GM23338 (cell line): ENCODE data around the gene IL17C. TPM values are rescaled to one million over a fixed set of nuclear protein-coding genes. Genes with fewer than 3 reads are reported as not detected.

Source experiments
- ATAC-seq: fragments of 200-7000 bp; cut with Tn5 transposase; 3 replicates; pipeline ENCODE4 v1.9.1; 2020
- DNase-seq: peaks from one replicate; pipeline ENCODE4 v3.0.0-alpha.2; 2015; ENCODE audit warnings: low spot score
- H2AFZ ChIP-seq: fragments of 200-600 bp; sonication (generic); 2 replicates; pipeline ENCODE4 v1.8.0; 2016; ENCODE audit warnings: antibody characterized with exemption, mild to moderate bottlenecking, moderate library complexity
- H3F3A ChIP-seq: fragments of 200-600 bp; sonication (generic); replicated peaks from 2 replicates; pipeline ENCODE4 v1.8.0; 2017; ENCODE audit warnings: antibody characterized with exemption, mixed run types, low read depth
- H3K27ac ChIP-seq: fragments of 200-600 bp; sonication (generic); 2 replicates; pipeline ENCODE4 v1.6.1; 2016; ENCODE audit warnings: low read depth
- H3K27me3 ChIP-seq: fragments of 200-600 bp; sonication (generic); 2 replicates; pipeline ENCODE4 v1.8.0; 2016; ENCODE audit warnings: mild to moderate bottlenecking, mixed run types, moderate library complexity; ENCODE audit not compliant: insufficient read depth
- H3K36me3 ChIP-seq: fragments of 200-600 bp; sonication (generic); 2 replicates; pipeline ENCODE4 v1.8.0; 2016; ENCODE audit warnings: mild to moderate bottlenecking; ENCODE audit not compliant: insufficient read depth
- H3K4me1 ChIP-seq: fragments of 200-600 bp; sonication (generic); 2 replicates; pipeline ENCODE4 v1.8.0; 2016; ENCODE audit warnings: mild to moderate bottlenecking, moderate library complexity; ENCODE audit not compliant: insufficient read depth
- H3K4me2 ChIP-seq: fragments of 200-600 bp; sonication (generic); 2 replicates; pipeline ENCODE4 v1.7.1; 2017; ENCODE audit warnings: mixed run types
- H3K4me3 ChIP-seq: fragments of 200-600 bp; sonication (generic); 2 replicates; pipeline ENCODE4 v1.6.1; 2016; ENCODE audit warnings: mixed run types
- H3K79me2 ChIP-seq: fragments of 200-600 bp; sonication (generic); replicated peaks from 2 replicates; pipeline ENCODE4 v1.8.0; 2017; ENCODE audit warnings: mild to moderate bottlenecking; ENCODE audit not compliant: insufficient read depth
- H3K9me2 ChIP-seq: fragments of 200-600 bp; sonication (generic); 2 replicates; pipeline ENCODE4 v1.8.0; 2017; ENCODE audit not compliant: insufficient read depth
- H4K20me1 ChIP-seq: fragments of 200-600 bp; sonication (generic); replicated peaks from 2 replicates; pipeline ENCODE4 v1.8.0; 2017; ENCODE audit warnings: mild to moderate bottlenecking; ENCODE audit not compliant: insufficient read depth
- H3K27ac Mint-ChIP-seq: 2 replicates; pipeline ENCODE4 v1.8.0; 2020; ENCODE audit warnings: inconsistent platforms, mild to moderate bottlenecking, moderate library complexity, mixed read lengths
- H3K27me3 Mint-ChIP-seq: 3 replicates; pipeline ENCODE4 v1.8.0; 2022; ENCODE audit warnings: low read depth, mild to moderate bottlenecking, moderate library complexity, mixed read lengths, inconsistent platforms; ENCODE audit not compliant: insufficient read depth, poor library complexity
- H3K36me3 Mint-ChIP-seq: 3 replicates; pipeline ENCODE4 v1.8.0; 2021; ENCODE audit warnings: low read depth, mild to moderate bottlenecking, inconsistent platforms, moderate library complexity, mixed read lengths
- H3K4me1 Mint-ChIP-seq: 3 replicates; pipeline ENCODE4 v1.8.0; 2020; ENCODE audit warnings: mild to moderate bottlenecking, inconsistent platforms, mixed read lengths
- H3K4me3 Mint-ChIP-seq: 3 replicates; pipeline ENCODE4 v1.8.0; 2021; ENCODE audit warnings: moderate library complexity, mild to moderate bottlenecking, inconsistent platforms, mixed read lengths
- H3K9me3 Mint-ChIP-seq: 3 replicates; pipeline ENCODE4 v1.8.0; 2020; ENCODE audit warnings: moderate library complexity, mild to moderate bottlenecking, inconsistent platforms, mixed read lengths
- NANOG ChIP-seq: IDR thresholded peaks from 2 replicates; pipeline ENCODE4 v1.6.1; 2016; ENCODE audit warnings: antibody characterized with exemption, borderline replicate concordance
- POLR2AphosphoS5 ChIP-seq: IDR thresholded peaks from 2 replicates; pipeline ENCODE4 v1.6.1; 2016; ENCODE audit warnings: antibody characterized with exemption, low read depth
- REST ChIP-seq: IDR thresholded peaks from one replicate; pipeline ENCODE4 v1.6.1; 2018; ENCODE audit warnings: antibody characterized with exemption; ENCODE audit not compliant: unreplicated experiment
- ZNF462 ChIP-seq: fragments of 250-450 bp; sonication (Bioruptor Pico); IDR thresholded peaks from 2 replicates; pipeline ENCODE4 v1.5.0; 2020; ENCODE audit warnings: mild to moderate bottlenecking, moderate library complexity
- polyA plus RNA-seq: library from polyadenylated mRNA; unstranded; fragments of >200 nt; fragmentation: Nextera tagmentation; extraction: Ambion mirVana; gene quantifications from 2 replicates; pipeline ENCODE4 v1.2.1, GENCODE V29; 2016
- total RNA-seq: library from RNA; depleted of rRNA; stranded (reverse); fragments of >200 nt; shearing (Covaris generic); gene quantifications from 2 replicates; pipeline ENCODE4 v1.2.3, GENCODE V29; 2014
- TF ChIP-seq, protein P1 (sequence below), 2 experiments: fragments of 200-600 bp in 1 of 2; sonication (generic) in 1 of 2; conservative IDR thresholded peaks; 2 replicates each; pipeline versions ENCODE4 v1.5.1 to v1.6.1; 2016 to 2017; ENCODE audit warnings: antibody characterized with exemption in 2 of 2, low read depth in 2 of 2, mild to moderate bottlenecking in 2 of 2, moderate library complexity in 1 of 2

The IL17C gene
- total and polyA plus RNA-seq, 2 experiments from 2014 or later, result 2.7 to 3.9 TPM

DNA sequence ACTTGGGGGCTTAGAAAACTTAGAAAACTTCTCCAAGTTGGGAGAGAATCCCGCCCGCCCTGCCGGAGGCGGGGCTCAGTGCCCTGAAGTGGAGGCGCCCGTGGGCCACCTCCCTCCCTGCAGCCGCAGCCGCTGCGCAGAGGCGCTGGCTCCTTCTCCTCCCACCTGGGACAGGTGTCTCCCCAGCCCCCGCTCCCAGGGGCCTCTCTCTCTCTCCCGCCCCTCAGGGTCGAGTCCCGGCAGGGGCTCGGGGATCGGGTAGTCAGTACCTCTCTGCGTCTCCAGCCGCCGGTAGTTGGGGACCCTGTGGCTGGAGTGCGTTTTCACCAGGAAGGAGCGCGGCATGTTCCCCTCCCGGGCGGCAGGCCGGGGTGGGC, 47.7 kb downstream of the IL17C start:
- H3K4me2 ChIP-seq, result peak overlapping the region; percentile 97
- H2AFZ ChIP-seq, result peak overlapping the region; percentile 94
- no peak overlapping the region for H3K27ac ChIP-seq
- H3K4me1 Mint-ChIP-seq, result peaks cover 15% of the 10 kb centered on the region
- 0 out of 2 replicates have a peak, but pooled peaks cover 5% of the 10 kb centered on the region for H4K20me1 ChIP-seq
- no peaks in the 10 kb centered on the region for H3K36me3 ChIP-seq
- TF ChIP-seq NANOG (no peak), POLR2AphosphoS5 (peak; percentile 73; the same call in 1 of the 2 replicates), ZNF462 (no peak), REST (no peak)
- TF ChIP-seq, protein P1, sequence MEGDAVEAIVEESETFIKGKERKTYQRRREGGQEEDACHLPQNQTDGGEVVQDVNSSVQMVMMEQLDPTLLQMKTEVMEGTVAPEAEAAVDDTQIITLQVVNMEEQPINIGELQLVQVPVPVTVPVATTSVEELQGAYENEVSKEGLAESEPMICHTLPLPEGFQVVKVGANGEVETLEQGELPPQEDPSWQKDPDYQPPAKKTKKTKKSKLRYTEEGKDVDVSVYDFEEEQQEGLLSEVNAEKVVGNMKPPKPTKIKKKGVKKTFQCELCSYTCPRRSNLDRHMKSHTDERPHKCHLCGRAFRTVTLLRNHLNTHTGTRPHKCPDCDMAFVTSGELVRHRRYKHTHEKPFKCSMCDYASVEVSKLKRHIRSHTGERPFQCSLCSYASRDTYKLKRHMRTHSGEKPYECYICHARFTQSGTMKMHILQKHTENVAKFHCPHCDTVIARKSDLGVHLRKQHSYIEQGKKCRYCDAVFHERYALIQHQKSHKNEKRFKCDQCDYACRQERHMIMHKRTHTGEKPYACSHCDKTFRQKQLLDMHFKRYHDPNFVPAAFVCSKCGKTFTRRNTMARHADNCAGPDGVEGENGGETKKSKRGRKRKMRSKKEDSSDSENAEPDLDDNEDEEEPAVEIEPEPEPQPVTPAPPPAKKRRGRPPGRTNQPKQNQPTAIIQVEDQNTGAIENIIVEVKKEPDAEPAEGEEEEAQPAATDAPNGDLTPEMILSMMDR (conservative IDR thresholded peaks at IDR 0.05; ENCODE audit: low read depth in 2 of 2), result no peak
- H3K9me2 ChIP-seq, result no peaks in the 10 kb centered on the region
- H3K79me2 ChIP-seq, result peaks cover 4% of the 10 kb centered on the region
- H3K4me3 Mint-ChIP-seq, result peak overlapping the region; percentile 74
- peaks cover 10% of the 10 kb centered on the region for H3K27me3 ChIP-seq
- no peak overlapping the region for H3K27ac Mint-ChIP-seq
- H3K4me1 ChIP-seq, result peaks cover 9% of the 10 kb centered on the region
- peaks cover 37% of the 10 kb centered on the region for H3K27me3 Mint-ChIP-seq
- no peaks in the 10 kb centered on the region for H3K36me3 Mint-ChIP-seq
- no peaks in the 10 kb centered on the region for H3K9me3 Mint-ChIP-seq
- H3K4me3 ChIP-seq, result peak overlapping the region; percentile 96
- ATAC-seq (peak; percentile 59), DNase-seq (peak; percentile 67)
- 0 out of 2 replicates have a peak, but pooled peaks cover 6% of the 10 kb centered on the region for H3F3A ChIP-seq
